Activated CD8-positive, alpha-beta memory T cell treated with anti-CD3 and anti-CD28 coated beads, Interleukin-2, amount 10 ng/mL, durations not matched to agents 7 days and 5 days (primary cell): Measurements from ENCODE around the gene PROSER2. TPM values are rescaled to one million over a fixed set of nuclear protein-coding genes. Genes with fewer than 3 reads are reported as not detected.
"Not testable (repeated sequence)": the region's sequence is repeated elsewhere in the genome, so short reads cannot be mapped to it uniquely, and the experiment has no call there.

Experiments used
- ATAC-seq: fragments of 150-1000 bp; cut with Tn5 transposase; one replicate; pipeline ENCODE4 v1.10.0; 2021; ENCODE audit warnings: moderate library complexity
- CTCF ChIA-PET: fragments of 350-600 bp; sonication (Branson Sonifier 250); formaldehyde crosslinking; loops from one replicate; lab custom pipeline; 2021; ENCODE audit warnings: antibody characterized with exemption; lab: Charles Lee
- DNase-seq: peaks from one replicate; pipeline ENCODE4 v3.0.0-alpha.2; 2020
- H3K27ac Mint-ChIP-seq: one replicate; pipeline ENCODE4 v1.8.0; 2021; ENCODE audit warnings: mild to moderate bottlenecking, mixed read lengths
- H3K27me3 Mint-ChIP-seq: one replicate; pipeline ENCODE4 v1.8.0; 2021; ENCODE audit warnings: mixed read lengths
- H3K36me3 Mint-ChIP-seq: one replicate; pipeline ENCODE4 v1.8.0; 2021; ENCODE audit warnings: mild to moderate bottlenecking, mixed read lengths
- H3K4me1 Mint-ChIP-seq: one replicate; pipeline ENCODE4 v1.8.0; 2021; ENCODE audit warnings: mixed read lengths
- H3K4me3 Mint-ChIP-seq: one replicate; pipeline ENCODE4 v1.8.0; 2021; ENCODE audit warnings: mild to moderate bottlenecking, moderate library complexity, mixed read lengths
- H3K9me3 Mint-ChIP-seq: one replicate; pipeline ENCODE4 v1.8.0; 2022; ENCODE audit warnings: low read depth, mixed read lengths
- total RNA-seq, 2 experiments: library from RNA; stranded (reverse); gene quantifications; one replicate each; pipeline ENCODE4 v1.2.3, GENCODE V29; 2021

Gene PROSER2
- total RNA-seq, 2 experiments from 2014 or later, result 0.23 TPM

- Mint-ChIP-seq H3K27ac (no peak overlapping the region), H3K36me3 (no peaks in the 10 kb centered on the region), H3K4me1 (peaks cover 17% of the 10 kb centered on the region), H3K9me3 (no peaks in the 10 kb centered on the region), H3K27me3 (peaks cover 8% of the 10 kb centered on the region), H3K4me3 (no peak overlapping the region)
- CTCF ChIA-PET, result no interaction called here
- DNase-seq, result no peak
- no peak for ATAC-seq
Observed at GRCh38 chr10:11880151-11881029, 57.2 kb downstream of the PROSER2 start.

- DNase-seq (no peak), ATAC-seq (no peak)
- no peak overlapping the region for H3K27ac Mint-ChIP-seq
- no peak overlapping the region for H3K4me3 Mint-ChIP-seq
- peaks cover 17% of the 10 kb centered on the region for H3K4me1 Mint-ChIP-seq
- peaks cover 8% of the 10 kb centered on the region for H3K27me3 Mint-ChIP-seq
- no peaks in the 10 kb centered on the region for H3K9me3 Mint-ChIP-seq
- CTCF ChIA-PET, result no interaction called here
- no peaks in the 10 kb centered on the region for H3K36me3 Mint-ChIP-seq
Observed at GRCh38 chr10:11881030-11881476, 57.9 kb downstream of the PROSER2 start.

- H3K9me3 Mint-ChIP-seq, result no peaks in the 10 kb centered on the region
- H3K4me1 Mint-ChIP-seq, result peaks cover 17% of the 10 kb centered on the region
- H3K27ac Mint-ChIP-seq, result no peak overlapping the region
- DNase-seq (no peak), ATAC-seq (no peak)
- CTCF ChIA-PET, result interaction anchor here (1.1 to 1.2 kb wide), 2 partner anchors 12 to 47 kb away, joined by 3 to 4 read pairs; no protein-coding TSS in a partner anchor
- no peaks in the 10 kb centered on the region for H3K36me3 Mint-ChIP-seq
- peaks cover 4% of the 10 kb centered on the region for H3K27me3 Mint-ChIP-seq
- H3K4me3 Mint-ChIP-seq, result no peak overlapping the region
Observed at GRCh38 chr10:11881477-11882417, 58.6 kb downstream of the PROSER2 start.

- Mint-ChIP-seq H3K27me3 (peaks cover 4% of the 10 kb centered on the region), H3K36me3 (no peaks in the 10 kb centered on the region), H3K9me3 (no peaks in the 10 kb centered on the region), H3K4me1 (peaks cover 17% of the 10 kb centered on the region), H3K27ac (no peak overlapping the region), H3K4me3 (no peak overlapping the region)
- CTCF ChIA-PET, result interaction anchor here (1.2 kb wide), 1 partner anchor 11 kb away, joined by 4 read pairs; no protein-coding TSS in a partner anchor
- ATAC-seq (peak; percentile 30), DNase-seq (peak; percentile 43)
Observed at GRCh38 chr10:11882646-11883375, 59.7 kb downstream of the PROSER2 start.

GRCh38 chr10:11884706-11885423, 61.7 kb downstream of the PROSER2 start:
- ATAC-seq (no peak), DNase-seq (no peak)
- Mint-ChIP-seq H3K27me3 (no peaks in the 10 kb centered on the region), H3K36me3 (no peaks in the 10 kb centered on the region), H3K4me3 (no peak overlapping the region), H3K27ac (no peak overlapping the region), H3K9me3 (no peaks in the 10 kb centered on the region), H3K4me1 (peaks cover 17% of the 10 kb centered on the region)
- CTCF ChIA-PET, result no interaction called here

GRCh38 chr10:11885437-11886137, 62.4 kb downstream of the PROSER2 start:
- CTCF ChIA-PET, result no interaction called here
- ATAC-seq (no peak), DNase-seq (no peak)
- H3K36me3 Mint-ChIP-seq, result no peaks in the 10 kb centered on the region
- H3K4me3 Mint-ChIP-seq, result no peak overlapping the region
- no peaks in the 10 kb centered on the region for H3K27me3 Mint-ChIP-seq
- H3K9me3 Mint-ChIP-seq, result no peaks in the 10 kb centered on the region
- H3K4me1 Mint-ChIP-seq, result peaks cover 17% of the 10 kb centered on the region
- no peak overlapping the region for H3K27ac Mint-ChIP-seq

- CTCF ChIA-PET, result no interaction called here
- no peak for DNase-seq
- Mint-ChIP-seq H3K4me3 (no peak overlapping the region), H3K9me3 (no peaks in the 10 kb centered on the region), H3K27me3 (no peaks in the 10 kb centered on the region), H3K4me1 (peaks cover 17% of the 10 kb centered on the region), H3K36me3 (no peaks in the 10 kb centered on the region), H3K27ac (no peak overlapping the region)
- ATAC-seq, result no peak
Observed at GRCh38 chr10:11886138-11886474, 63.0 kb downstream of the PROSER2 start.

GRCh38 chr10:11886851-11887250, 63.7 kb downstream of the PROSER2 start:
- Mint-ChIP-seq H3K27me3 (no peaks in the 10 kb centered on the region), H3K9me3 (no peaks in the 10 kb centered on the region), H3K4me3 (no peak overlapping the region), H3K36me3 (no peaks in the 10 kb centered on the region), H3K27ac (no peak overlapping the region), H3K4me1 (peaks cover 16% of the 10 kb centered on the region)
- DNase-seq (no peak), ATAC-seq (no peak)
- CTCF ChIA-PET, result no interaction called here

GRCh38 chr10:11887381-11888227, 64.4 kb downstream of the PROSER2 start:
- no peaks in the 10 kb centered on the region for H3K9me3 Mint-ChIP-seq
- DNase-seq (no peak), ATAC-seq (no peak)
- H3K27me3 Mint-ChIP-seq, result no peaks in the 10 kb centered on the region
- CTCF ChIA-PET, result no interaction called here
- H3K4me3 Mint-ChIP-seq, result no peak overlapping the region
- H3K36me3 Mint-ChIP-seq, result no peaks in the 10 kb centered on the region
- no peak overlapping the region for H3K27ac Mint-ChIP-seq
- peaks cover 8% of the 10 kb centered on the region for H3K4me1 Mint-ChIP-seq

- H3K4me3 Mint-ChIP-seq, H3K27me3 Mint-ChIP-seq, H3K4me1 Mint-ChIP-seq, CTCF ChIA-PET, DNase-seq, H3K36me3 Mint-ChIP-seq, ATAC-seq, H3K27ac Mint-ChIP-seq, H3K9me3 Mint-ChIP-seq: not testable (repeated sequence)
Observed at GRCh38 chr10:11889263-11889662, 66.1 kb downstream of the PROSER2 start.

GRCh38 chr10:11891776-11892486, 68.8 kb downstream of the PROSER2 start:
- CTCF ChIA-PET, result no interaction called here
- Mint-ChIP-seq H3K4me3 (no peak overlapping the region), H3K4me1 (no peaks in the 10 kb centered on the region)

More at GRCh38 chr10:11891776-11892486, 68.8 kb downstream of the PROSER2 start:
- no peak for DNase-seq
- H3K36me3 Mint-ChIP-seq, result no peaks in the 10 kb centered on the region
- no peaks in the 10 kb centered on the region for H3K27me3 Mint-ChIP-seq
- no peak overlapping the region for H3K27ac Mint-ChIP-seq
- no peaks in the 10 kb centered on the region for H3K9me3 Mint-ChIP-seq
- ATAC-seq, result no peak
